A673 (cell line): ENCODE data around the gene KIF11.

Experiments used
- EZH2 ChIP-seq: fragments of 200-600 bp; sonication (generic); IDR thresholded peaks from 2 replicates; pipeline ENCODE4 v1.6.1; 2017; ENCODE audit warnings: borderline replicate concordance, low read depth, mild to moderate bottlenecking, mixed read lengths, antibody characterized with exemption, low read length; ENCODE audit not compliant: poor library complexity, severe bottlenecking
- TF ChIP-seq, protein P1 (sequence below): fragments of 300-800, 200-600 bp; sonication (generic); conservative IDR thresholded peaks from 2 replicates; pipeline ENCODE4 v1.5.1; 2017; ENCODE audit warnings: low read depth, mild to moderate bottlenecking, antibody characterized with exemption, low read length, moderate library complexity, mixed read lengths

DNA sequence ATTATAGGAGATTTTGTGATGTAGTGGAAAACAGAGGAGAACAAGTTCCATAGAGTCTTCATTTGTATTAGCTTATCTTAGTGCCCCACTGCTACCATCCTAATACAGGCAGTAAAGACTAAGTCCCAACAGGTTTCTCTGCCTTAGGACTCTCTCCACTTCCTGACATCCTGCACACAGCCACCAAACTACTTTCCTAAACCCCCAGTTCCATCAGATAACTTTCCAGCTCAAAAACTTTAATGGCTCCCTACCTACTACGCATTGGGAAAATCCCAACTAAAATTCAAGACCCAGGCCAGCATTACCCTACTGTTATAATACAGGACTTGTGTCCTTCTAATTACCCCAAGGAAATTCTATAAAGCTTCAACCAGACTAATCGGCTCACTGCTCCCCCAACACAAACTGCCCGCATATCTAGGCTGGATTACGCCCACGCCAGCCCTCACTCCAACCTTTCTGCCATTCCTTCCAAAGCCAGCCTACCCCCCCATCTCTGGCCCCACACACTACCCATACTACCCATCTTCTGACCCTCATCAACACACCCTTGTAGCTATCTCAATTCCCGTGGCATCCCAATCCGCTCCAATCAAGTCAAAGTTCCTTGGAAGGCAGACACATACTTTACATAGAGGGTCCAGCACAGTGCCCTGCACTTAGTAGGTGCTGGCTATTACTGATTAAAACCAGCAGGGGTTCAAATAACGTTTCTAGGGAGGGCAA is 20.4 kb upstream of the KIF11 start:
- TF ChIP-seq, protein P1, sequence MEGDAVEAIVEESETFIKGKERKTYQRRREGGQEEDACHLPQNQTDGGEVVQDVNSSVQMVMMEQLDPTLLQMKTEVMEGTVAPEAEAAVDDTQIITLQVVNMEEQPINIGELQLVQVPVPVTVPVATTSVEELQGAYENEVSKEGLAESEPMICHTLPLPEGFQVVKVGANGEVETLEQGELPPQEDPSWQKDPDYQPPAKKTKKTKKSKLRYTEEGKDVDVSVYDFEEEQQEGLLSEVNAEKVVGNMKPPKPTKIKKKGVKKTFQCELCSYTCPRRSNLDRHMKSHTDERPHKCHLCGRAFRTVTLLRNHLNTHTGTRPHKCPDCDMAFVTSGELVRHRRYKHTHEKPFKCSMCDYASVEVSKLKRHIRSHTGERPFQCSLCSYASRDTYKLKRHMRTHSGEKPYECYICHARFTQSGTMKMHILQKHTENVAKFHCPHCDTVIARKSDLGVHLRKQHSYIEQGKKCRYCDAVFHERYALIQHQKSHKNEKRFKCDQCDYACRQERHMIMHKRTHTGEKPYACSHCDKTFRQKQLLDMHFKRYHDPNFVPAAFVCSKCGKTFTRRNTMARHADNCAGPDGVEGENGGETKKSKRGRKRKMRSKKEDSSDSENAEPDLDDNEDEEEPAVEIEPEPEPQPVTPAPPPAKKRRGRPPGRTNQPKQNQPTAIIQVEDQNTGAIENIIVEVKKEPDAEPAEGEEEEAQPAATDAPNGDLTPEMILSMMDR: no peak
- TF ChIP-seq EZH2: no peak
